Gastroesophageal sphincter (tissue), 4 donors: ENCODE measurements around the gene PPP2R3C. TPM values are rescaled to one million over a fixed set of nuclear protein-coding genes. Genes with fewer than 3 reads are reported as not detected.

Experiments
- ATAC-seq: fragments of 150-250 bp; one replicate; pipeline ENCODE4 v1.9.1; 2016; ENCODE audit warnings: mild to moderate bottlenecking, moderate library complexity
- H3K27ac ChIP-seq, 4 donors: fragments of 200-600 bp; sonication (generic) in 3 of 4; 1 replicate in 3 of 4; 2 replicates in 1 of 4; pipeline ENCODE4 v1.5.1; 2016 to 2019
- H3K27me3 ChIP-seq: fragments of 200-600 bp; sonication (generic); one replicate; pipeline ENCODE4 v1.5.1; 2019
- H3K36me3 ChIP-seq, 2 donors: fragments of 200-600 bp; sonication (generic); one replicate each; pipeline ENCODE4 v1.5.1; 2019; ENCODE audit warnings: control low read depth in 1 of 2
- H3K4me1 ChIP-seq, 3 donors: fragments of 200-600 bp; sonication (generic); 1 replicate in 2 of 3; 2 replicates in 1 of 3; pipeline ENCODE4 v1.5.1; 2016 to 2019; ENCODE audit warnings: control low read depth in 2 of 3
- H3K4me3 ChIP-seq, 2 donors: fragments of 200-600 bp; sonication (generic); one replicate each; pipeline ENCODE4 v1.5.1; 2019; ENCODE audit warnings: mild to moderate bottlenecking in 1 of 2, moderate library complexity in 1 of 2
- H3K9me3 ChIP-seq, 3 donors: fragments of 200-600 bp; sonication (generic); one replicate each; pipeline ENCODE4 v1.5.1; 2017 to 2019; ENCODE audit warnings: control low read depth in 2 of 3
- CTCF ChIP-seq, 4 experiments: fragments of 200-600 bp in 2 of 4; fragments of 450-650 bp in 2 of 4; sonication (generic) in 1 of 4; IDR thresholded peaks; one replicate each; pipeline ENCODE4 v1.5.1; 2017 to 2019; ENCODE audit warnings: antibody characterized with exemption in 4 of 4, mild to moderate bottlenecking in 2 of 4, moderate library complexity in 2 of 4
- EP300 ChIP-seq: sonication (generic); formaldehyde crosslinking; IDR thresholded peaks from one replicate; pipeline ENCODE4 v1.6.1; 2017; ENCODE audit warnings: antibody characterized with exemption, mild to moderate bottlenecking
- POLR2A ChIP-seq, 2 donors: fragments of 450-650 bp; IDR thresholded peaks; one replicate each; pipeline ENCODE4 v1.6.1; 2017; ENCODE audit warnings: antibody characterized with exemption in 2 of 2, mild to moderate bottlenecking in 2 of 2, moderate library complexity in 1 of 2
- POLR2AphosphoS5 ChIP-seq: sonication (generic); formaldehyde crosslinking; IDR thresholded peaks from one replicate; pipeline ENCODE4 v1.6.1; 2017; ENCODE audit warnings: antibody characterized with exemption
- WGBS, 2 donors: methylation state at CpG; one replicate each; pipeline ENCODE4 v1.1.5; 2018; ENCODE audit warnings: low coverage in 1 of 2; 5-methylcytosine and 5-hydroxymethylcytosine counted together
- total RNA-seq, 4 donors: library from RNA; depleted of rRNA; stranded (reverse); fragments of >200 nt; gene quantifications; one replicate each; pipeline ENCODE4 v1.1.0, GENCODE V29; 2016

Gene PPP2R3C
- total RNA-seq, 4 donors from 2014 or later: 29.3 to 44.9 (median 32.4) TPM

GRCh38 chr14:35159742-35160409 lies 38.1 kb upstream of the PPP2R3C start:
- no peaks in the 10 kb centered on the region for H3K9me3 ChIP-seq
- 41 to 48% methylated on average over 6 of the region's 6 CpGs for WGBS, 2 donors
- H3K27me3 ChIP-seq: no peaks in the 10 kb centered on the region
- ATAC-seq: no peak
- no peak overlapping the region for H3K27ac ChIP-seq
- no peak for TF ChIP-seq CTCF (IDR thresholded peaks at IDR 0.05)
- no peak for TF ChIP-seq POLR2A (IDR thresholded peaks at IDR 0.05)
- no peak for TF ChIP-seq EP300
- TF ChIP-seq POLR2AphosphoS5: peak; percentile 12
- peaks cover 4 to 11% of the 10 kb centered on the region in 2 donors for H3K36me3 ChIP-seq
- no peak overlapping the region for H3K4me3 ChIP-seq
- peaks cover 0 to 11% (median 0%) of the 10 kb centered on the region in 3 donors for H3K4me1 ChIP-seq

- H3K27ac ChIP-seq: no peak overlapping the region
- TF ChIP-seq CTCF (IDR thresholded peaks at IDR 0.05): no peak
- no peak for TF ChIP-seq POLR2A (IDR thresholded peaks at IDR 0.05)
- TF ChIP-seq POLR2AphosphoS5: no peak
- TF ChIP-seq EP300: no peak
- no peak overlapping the region for H3K4me3 ChIP-seq
- H3K36me3 ChIP-seq: peaks cover 4 to 6% of the 10 kb centered on the region in 2 donors
- H3K4me1 ChIP-seq: peaks cover 0 to 13% (median 0%) of the 10 kb centered on the region in 3 donors
- H3K27me3 ChIP-seq: no peaks in the 10 kb centered on the region
- no peak for ATAC-seq
- 84% methylated on average over 6 to 7 of the region's 8 CpGs for WGBS, 2 donors
- no peaks in the 10 kb centered on the region for H3K9me3 ChIP-seq
Observed at GRCh38 chr14:35158951-35159653, 37.3 kb upstream of the PPP2R3C start.

DNA sequence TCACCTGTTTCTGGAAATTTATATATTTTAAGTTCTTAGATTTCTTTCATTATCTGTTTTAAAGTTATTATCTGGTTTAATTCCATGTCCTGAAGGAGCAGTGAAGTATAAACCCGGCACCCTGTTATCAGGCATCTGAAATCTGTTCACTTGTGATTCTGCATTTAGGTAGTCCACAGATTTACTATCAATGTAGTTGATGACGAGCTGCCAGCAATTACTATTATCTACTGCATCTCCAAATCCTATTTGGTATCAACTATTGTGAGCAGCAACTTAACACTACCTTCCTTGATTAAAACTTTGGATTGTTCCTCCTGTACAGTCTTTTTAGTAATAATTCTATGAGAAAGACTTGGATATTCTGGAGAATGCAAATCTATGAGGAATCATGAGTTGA lies 36.7 kb upstream of the PPP2R3C start:
- H3K36me3 ChIP-seq: peaks cover 4 to 6% of the 10 kb centered on the region in 2 donors
- no peak overlapping the region for H3K4me3 ChIP-seq
- peaks cover 0 to 19% (median 0%) of the 10 kb centered on the region in 3 donors for H3K4me1 ChIP-seq
- no peak for TF ChIP-seq CTCF (IDR thresholded peaks at IDR 0.05)
- no peak for TF ChIP-seq POLR2A (IDR thresholded peaks at IDR 0.05)
- TF ChIP-seq EP300: no peak
- TF ChIP-seq POLR2AphosphoS5: no peak
- H3K27me3 ChIP-seq: no peaks in the 10 kb centered on the region
- no peak overlapping the region for H3K27ac ChIP-seq
- 93 to 100% methylated on average over 2 of the region's 2 CpGs for WGBS, 2 donors
- no peaks in the 10 kb centered on the region for H3K9me3 ChIP-seq
- ATAC-seq: no peak

- Histone ChIP-seq H3K9me3 (no peaks in the 10 kb centered on the region), H3K27ac (no peak overlapping the region), H3K4me3 (no peak overlapping the region), H3K27me3 (no peaks in the 10 kb centered on the region), H3K36me3 (peaks cover 4 to 9% of the 10 kb centered on the region in 2 donors), H3K4me1 (peaks cover 0 to 20% (median 0%) of the 10 kb centered on the region in 3 donors)
- ATAC-seq: no peak
- TF ChIP-seq POLR2AphosphoS5 (no peak), CTCF (IDR thresholded peaks at IDR 0.05) (no peak), POLR2A (IDR thresholded peaks at IDR 0.05) (no peak), EP300 (no peak)
- WGBS, 2 donors: 0 to 8% methylated on average over 1 of the region's 1 CpG
Observed at GRCh38 chr14:35155962-35156361, 34.2 kb upstream of the PPP2R3C start.
